Stimulated activated CD8-positive, alpha-beta memory T cell treated with anti-CD3 and anti-CD28 coated beads, Interleukin-15, amount 100 ng/mL, for 4 hours (primary cell): ENCODE results near the gene ZNF277.
A peak's percentile ranks its signal among the peaks of the same experiment; 100 is the strongest.

Source experiments
- DNase-seq, 2 donors: peaks; one replicate each; pipeline ENCODE4 v3.0.0-alpha.2; 2020; ENCODE audit warnings: low read depth in 2 of 2

ZNF277 gene

DNA sequence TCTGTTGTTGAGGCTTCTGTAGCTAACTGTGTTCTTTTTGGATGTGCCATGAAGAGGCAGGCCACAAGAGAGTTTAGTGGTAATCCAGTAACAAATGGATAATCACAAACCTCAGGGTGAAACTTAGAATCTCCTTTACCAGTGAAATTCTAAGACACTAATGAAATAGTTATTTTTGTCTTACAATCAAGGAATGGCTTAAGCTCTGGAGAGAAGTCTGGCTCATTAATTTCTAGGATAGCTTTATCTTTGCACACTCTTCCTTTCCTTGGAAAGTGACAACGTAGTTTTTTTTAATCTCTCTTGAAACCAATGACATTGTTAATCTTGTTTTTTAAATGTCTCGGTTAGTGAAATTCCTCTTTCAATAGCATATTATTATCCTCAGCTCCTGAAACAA lies 150.1 kb downstream of the ZNF277 start:
- no peak for DNase-seq

DNA sequence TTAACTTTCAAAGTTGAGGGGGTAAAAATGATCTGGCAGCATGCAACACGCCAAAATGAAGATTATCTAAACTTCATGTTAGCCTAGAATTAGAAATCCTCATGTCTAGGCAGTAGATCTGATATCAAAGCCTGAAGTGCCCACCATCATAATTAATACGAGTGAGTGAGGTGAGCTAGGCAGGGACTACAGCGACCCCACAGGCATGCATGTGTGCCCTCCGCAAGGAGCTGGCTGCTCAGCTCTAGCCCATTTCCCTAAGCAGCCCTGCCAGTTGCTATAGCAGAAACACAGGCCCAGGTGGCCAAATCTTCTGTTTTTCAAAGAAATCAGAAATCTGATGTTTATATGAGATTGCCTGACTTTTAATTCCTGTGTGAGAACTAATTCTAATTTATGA lies 150.6 kb downstream of the ZNF277 start:
- no peak for DNase-seq

DNA sequence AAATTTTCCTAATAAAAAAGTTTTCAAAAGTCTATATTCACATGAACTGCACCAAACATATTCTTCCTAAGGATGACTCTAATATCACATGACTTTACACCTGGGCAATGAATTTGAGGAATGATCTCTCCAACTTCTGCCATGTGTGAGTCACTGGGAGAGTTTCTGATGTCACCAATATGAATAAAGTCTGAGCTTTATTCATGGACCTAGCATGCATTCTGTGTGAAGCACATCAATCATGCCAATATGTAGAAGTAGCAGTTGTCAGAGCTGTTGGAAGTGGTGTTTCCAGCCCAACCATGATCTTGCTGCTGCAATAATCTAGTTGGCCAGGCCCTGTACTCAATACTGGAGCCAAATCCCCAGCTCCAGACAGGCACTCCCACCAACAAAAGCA lies 152.0 kb downstream of the ZNF277 start:
- DNase-seq, result no peak

DNA sequence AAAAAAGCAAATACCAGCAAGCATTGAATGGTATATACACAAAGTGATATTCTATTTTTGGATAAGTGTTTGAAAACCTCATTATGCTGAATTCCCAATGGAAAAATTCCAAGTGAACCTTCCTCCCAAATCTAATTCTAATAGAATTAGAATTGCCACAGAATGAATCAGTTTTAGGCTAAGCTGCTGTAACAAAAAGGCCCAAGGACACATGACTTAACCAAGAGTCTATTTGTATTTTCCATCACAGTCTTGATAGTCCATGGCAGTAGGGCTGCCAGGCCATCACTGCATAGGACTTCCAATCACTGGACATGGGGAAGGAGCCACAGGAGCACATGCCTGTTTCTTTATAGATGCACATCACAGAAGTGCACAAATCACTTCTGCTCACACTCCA lies 152.6 kb downstream of the ZNF277 start:
- DNase-seq, result no peak

DNA sequence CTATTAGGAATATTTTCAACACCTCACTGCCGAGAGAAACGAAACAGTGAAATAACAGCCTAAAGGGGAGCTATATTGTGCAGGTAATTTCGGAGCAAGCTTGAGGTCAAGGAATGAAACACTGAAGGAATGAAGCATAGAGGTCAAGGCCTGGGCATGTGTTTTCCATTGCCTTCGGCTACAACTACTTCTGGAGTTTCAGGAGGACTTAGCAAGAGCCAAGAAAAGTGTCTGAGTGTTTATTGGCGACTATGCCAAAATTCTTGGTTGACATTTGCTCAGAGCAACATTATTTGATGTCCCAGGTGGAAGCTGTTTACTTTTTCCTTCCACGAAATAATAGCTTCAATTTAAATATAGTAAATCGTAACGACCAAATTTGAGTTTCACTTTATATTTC lies 154.2 kb downstream of the ZNF277 start:
- DNase-seq, result no peak

DNA sequence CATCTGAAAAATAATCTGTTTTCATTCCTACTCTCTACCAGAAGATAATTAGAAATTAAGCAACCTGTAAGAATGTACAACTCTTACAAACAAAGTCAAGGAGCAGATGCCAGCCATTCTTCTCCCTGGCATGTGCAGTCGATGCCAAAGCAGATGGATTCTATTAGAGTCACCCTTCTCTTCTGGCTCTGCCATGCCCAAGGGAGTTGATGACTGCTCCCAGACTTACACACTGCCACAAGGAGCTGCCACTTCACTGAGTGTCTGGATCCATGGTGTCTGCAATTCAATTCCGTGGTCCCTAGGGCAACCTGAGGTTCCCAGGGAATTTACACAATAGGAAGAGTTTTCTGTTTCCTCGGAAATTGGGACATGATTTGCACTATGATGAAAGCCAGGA lies 154.7 kb downstream of the ZNF277 start:
- DNase-seq, result no peak

DNA sequence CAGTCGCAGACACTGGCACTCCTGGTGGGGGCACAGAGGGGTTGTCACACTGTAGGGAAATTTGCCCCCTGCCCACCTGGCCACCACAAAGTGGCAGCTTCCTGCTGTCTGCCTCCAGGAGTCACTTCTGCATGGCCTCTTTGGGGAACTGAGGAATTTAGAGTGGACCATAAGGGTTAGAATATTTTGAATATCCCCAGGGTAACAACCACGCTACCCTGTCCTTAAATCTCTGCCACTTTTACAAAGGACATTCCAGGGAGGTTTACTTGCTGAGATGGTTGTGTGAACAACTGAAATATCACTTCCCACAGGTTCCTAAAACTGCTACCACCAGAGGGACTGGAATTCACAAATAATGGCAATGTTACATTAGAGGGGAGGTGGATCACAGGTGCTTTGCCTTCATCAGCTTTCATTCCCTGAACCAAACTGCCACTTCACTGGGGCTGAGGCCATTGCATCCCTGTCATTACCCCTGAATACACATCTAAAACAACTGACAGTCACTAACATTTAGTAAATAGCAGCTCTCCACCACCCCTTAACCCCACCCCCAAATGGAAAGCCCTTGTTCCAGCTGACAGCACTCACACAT lies 155.7 kb downstream of the ZNF277 start:
- DNase-seq, result no peak

DNA sequence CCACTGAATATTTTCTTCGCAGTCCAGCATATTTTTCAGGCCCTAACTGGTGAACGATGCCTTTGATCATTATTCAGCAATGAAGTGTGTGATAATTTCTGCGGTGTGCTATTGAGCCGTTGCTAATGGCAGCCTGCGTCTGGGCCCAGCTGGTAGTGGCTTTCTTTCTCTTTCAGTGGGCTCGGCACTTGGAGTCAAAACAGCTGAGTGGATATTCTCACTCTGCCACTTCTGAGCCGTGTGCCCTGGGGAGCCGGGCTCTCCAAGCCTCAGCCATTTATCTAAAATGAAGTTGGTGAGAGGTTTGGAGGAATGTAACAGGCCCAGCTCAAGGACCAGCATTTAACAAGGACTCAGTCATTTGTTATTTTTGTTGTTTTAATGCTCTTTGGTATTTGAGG lies 156.2 kb downstream of the ZNF277 start:
- no peak for DNase-seq

DNA sequence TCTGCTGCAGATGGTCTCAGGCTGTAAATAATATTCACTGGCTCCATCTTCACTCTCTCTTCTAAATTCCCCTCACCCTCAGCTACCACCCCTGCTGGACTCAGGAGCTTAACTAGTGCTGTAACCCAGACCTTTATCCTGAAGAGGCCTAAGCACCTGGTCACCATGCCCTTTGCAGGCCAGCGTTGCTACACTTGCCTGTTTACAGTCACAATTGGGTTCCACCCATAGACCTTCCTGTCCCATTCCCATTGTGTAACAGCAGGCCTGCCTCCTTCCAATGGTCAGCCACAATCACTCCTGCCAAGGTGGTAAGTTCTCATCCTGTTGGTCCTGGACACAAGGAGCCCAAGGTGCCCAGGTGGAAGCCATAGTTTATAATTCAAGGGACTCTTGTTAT lies 157.9 kb downstream of the ZNF277 start:
- DNase-seq, result no peak

DNA sequence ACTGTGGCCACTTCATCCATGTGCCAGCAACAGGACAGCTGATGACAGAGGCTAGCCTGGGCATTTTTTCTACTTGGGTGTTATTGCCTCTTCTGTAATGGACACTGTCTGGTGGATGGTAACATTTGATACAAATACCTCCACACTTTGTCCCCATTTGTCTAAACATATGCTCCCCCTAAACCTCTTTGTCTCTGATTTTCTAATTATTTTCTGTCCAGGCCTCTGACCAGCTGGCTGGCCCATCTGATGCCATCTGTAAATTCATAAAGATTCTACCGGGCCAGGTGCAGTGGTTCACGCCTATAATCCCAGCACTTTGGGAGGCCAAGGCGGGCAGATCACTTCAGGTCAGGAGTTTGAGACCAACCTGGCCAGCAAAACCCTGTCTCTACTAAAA lies 159.1 kb downstream of the ZNF277 start:
- DNase-seq, result no peak

DNA sequence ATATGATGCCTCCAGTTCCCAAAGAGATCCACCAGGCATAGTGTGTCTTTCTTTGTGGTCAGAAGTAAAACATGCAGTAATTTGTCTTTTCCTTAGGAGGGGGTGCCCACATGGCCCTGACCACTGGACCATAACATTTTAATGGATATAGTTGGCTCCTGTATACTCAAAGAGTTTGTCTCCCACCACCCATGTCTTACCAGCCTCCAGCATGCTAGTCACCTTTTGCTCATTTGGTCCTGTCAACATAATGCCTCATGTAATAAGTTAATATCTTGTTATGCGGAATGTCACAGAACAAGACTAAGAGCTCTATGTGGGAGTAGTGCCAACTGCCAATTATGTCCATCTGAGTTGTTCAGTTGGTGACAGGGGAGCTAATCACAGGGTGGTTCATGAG lies 160.4 kb downstream of the ZNF277 start:
- no peak for DNase-seq

DNA sequence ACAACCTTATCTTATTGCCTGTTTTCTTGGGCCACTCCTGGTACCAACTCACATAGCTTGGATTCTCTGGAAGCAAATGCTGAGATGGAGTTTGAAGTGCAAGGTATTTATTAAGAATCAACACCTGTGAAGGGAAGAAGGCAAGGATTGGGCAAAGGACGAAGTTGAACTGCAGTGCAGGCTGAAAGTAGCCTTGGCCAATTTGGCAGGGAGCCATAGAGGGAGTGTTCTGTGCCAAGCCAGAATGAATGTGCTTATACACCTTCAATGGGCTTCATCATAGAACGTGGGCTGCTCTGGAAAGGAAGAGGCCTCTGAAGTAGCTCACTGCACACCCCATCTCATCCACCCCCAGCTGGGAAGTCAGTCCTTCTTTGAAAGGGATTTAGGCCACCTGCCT lies 163.9 kb downstream of the ZNF277 start:
- no peak for DNase-seq

DNA sequence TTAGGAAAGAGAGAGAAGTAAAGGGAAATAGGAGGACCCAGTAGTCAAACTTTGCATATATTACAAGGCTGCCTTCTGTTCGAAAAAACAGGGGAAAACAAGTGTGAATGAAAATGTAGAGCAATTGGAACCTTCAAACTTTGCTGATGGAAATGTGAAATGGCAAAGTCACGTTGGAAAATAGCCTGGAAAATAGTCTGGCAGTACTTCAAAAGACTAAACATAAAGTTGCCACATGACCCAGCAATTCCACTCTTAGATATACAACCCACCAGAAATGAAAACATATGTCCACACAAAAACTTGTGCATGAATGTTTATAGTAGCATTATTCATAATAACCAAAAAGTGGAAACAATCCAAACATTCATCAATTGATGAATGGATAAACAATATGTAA lies 165.2 kb downstream of the ZNF277 start:
- no peak for DNase-seq

DNA sequence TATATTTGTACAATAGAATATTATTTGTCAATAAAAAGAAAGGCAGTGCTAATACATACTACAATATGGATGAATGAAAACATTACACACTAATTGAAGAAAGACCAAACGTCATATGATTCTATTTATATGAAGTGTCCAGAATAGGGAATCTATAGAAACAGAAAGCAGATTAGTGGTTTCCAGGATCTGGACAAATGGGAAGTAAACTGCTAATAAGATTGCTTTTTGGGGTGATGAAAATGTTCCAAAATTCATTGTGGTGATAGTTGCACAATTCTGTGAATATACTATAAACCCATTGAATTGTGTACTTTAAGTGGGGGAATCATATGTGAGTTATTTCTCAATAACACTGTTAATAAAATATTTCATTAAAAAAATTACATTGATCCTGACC lies 165.6 kb downstream of the ZNF277 start:
- no peak for DNase-seq

DNA sequence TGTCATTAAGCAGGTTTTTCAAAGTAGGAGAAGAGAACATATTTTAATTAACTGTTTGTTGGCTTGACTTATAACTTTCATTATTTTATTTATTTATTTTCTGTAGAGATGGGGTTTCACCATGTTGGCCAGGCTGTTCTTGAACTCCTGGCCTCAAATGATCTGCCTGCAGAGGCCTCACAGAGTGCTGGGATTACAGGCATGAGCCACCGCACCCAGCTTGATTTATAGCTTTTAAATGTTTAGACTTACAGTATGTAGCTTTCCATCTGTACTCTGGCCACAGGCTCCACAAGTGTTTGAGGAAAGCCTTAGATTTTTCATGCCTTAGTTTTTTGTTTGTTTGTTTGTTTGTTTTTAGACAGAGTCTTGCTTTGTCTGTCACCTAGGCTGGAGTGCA lies 171.1 kb downstream of the ZNF277 start:
- DNase-seq, result no peak

DNA sequence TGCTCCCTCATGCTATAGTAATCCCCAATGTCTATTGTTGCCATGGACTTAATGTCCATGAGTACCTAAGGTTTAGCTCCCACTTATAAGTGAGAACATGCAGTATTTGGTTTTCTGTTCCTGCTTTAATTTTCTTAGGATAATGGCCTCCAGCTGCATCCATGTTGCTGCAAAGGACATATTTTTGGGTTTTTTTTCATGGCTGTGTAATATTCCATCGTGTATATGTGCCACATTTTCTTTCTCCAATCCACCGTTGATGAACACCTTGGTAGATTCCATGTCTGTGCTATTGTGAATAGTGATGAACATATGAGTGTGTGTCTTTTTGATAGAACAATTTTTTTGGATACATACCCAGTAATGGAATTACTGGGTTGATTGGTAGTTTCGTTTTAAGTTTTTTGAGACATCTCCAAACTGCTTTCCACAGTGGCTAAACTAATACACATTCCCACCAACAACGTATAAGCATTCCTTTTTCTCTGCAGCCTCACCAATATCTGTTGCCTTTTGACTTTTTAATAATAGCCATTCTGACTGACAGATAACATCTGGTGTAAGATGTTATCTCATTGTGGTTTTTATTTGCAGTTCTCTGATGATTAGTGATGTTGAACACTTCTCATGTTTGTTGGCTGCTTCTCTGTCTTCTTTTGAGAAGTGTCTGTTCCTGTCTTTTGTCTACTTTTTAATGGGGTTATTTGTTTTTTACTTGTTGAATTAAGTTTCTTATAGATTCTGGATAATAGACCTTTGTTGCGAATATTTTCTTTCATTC lies 175.0 kb downstream of the ZNF277 start:
- DNase-seq, result no peak

DNA sequence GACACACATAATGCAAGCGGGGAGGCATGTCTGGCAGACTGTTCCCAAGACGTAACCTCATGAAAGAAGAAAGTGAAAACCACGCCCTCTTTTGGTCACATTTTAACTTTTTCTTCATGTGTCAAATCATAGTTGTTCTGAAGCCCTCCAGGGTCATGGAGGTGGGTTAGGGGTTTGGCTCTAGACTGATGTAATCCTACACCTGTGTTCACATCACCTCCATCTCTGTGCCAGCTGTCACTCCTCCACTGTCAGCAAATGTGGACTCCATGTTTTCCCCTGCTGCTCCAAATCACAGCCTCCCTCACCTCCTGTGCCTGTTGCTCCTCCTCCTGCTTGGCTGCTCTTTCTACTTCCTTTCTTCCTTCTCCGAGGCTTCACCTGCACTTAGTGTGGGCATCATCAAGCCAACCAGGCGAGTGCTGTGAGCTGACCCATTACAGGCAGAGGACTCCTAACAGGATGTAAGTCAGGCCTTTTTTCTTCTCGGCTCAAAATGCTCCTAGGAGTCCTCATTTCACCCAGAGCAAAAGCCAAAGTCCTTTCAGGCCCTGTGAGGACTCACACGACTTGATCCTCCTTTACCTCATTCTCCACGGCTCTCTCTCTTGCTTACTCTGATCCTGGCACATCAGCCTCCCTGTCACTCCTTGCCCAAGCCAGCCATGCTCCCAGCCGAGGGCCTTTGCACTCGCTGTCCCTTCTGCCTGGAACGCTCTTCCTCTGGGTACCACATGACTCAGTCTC lies 177.3 kb downstream of the ZNF277 start:
- no peak for DNase-seq

DNA sequence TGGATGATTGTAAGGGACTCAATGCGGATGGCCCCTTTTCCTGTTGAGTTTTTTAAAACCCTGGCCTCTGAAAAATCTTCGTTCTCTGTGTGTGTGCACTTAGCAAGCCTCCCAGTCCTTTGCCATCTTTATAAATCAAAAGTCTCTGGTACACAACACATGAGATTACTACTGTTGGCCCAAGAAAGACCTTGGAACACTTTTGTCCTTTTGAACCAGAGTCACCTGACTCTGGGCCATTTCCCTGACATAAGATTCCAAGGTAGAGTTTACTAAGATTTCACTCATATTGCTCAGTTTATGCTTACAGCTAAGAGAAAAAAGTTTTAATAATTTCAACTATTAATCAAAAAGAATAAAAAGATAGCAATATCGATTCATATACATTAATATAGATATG lies 179.0 kb downstream of the ZNF277 start:
- DNase-seq, result no peak

DNA sequence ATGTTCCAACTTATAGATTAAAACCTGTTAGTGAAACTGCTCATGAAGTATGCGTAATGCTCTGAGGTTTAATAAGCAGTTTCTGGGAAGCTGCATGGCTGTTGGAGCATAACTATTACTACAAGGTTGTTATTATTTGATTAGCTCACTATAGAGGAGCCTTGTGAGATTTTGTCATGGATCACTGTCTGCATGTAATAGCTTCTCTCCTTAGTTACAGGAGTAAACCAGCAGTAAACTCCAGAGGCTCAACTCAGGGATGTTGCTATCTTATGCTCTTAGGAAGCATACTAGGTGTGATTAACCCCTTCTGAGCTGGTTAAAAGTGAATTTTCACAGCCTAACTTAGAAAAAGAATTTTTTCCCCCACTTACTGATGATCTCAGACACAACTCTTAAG lies 180.1 kb downstream of the ZNF277 start:
- no peak for DNase-seq

DNA sequence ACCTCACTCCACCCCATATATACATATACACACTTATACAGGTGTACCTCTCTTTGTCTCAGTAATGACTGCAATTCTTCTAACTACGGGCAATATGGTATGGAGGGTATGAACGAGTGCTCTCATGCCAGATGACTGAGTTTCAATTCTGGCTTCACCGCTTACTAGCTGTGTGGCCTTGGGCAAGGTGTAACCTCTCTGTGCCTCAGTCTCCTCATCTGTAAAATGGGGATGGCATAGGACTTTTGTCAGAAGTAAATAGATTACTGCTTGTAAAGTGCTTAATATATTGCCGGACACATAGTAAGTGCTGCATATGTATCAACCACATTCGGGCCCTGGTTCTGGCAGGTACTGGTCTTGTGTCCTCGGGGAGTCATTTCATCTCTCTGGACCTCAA lies 183.7 kb downstream of the ZNF277 start:
- no peak for DNase-seq

DNA sequence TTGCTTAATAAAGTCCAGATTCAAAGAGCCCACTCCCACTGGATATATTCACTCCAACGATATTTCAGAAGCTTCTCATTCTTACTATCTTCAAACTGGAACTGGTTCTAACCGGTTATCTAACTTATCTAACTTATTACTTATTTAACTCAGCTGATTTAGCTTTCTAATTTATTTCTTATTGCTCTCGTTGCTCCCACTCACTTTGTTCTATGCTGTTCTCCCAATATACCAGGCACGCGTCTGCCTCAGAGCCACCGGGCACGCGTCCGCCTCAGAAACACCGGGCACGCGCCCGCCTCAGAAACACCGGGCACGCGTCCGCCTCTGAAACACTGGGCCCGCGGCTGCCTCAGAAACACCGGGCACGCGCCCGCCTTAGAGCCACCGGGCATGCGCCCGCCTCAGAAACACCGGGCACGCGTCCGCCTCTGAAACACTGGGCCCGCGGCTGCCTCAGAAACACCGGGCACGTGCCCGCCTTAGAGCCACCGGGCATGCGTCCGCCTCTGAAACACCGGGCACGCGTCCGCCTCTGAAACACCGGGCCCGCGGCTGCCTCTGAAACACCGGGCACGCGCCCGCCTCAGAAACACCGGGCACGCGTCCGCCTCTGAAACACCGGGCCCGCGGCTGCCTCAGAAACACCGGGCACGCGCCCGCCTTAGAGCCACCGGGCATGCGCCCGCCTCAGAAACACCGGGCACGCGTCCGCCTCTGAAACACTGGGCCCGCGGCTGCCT lies 184.8 kb downstream of the ZNF277 start:
- peak; percentile 35 to 47 for DNase-seq

DNA sequence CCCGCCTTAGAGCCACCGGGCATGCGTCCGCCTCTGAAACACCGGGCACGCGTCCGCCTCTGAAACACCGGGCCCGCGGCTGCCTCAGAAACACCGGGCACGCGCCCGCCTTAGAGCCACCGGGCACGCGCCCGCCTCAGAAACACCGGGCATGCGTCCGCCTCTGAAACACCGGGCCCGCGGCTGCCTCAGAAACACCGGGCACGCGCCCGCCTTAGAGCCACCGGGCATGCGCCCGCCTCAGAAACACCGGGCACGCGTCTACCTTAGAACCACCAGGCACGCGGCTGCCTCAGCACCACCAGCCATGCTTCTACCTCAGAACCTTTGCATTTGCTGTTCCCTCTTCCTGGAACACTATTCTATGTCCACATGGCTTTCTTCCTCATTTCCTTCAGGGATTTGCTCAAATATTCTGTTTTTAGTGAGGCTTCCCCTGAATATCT lies 185.4 kb downstream of the ZNF277 start:
- peak; percentile 44 to 56 for DNase-seq
